HFF-Myc (cell line): ENCODE measurements around the gene AUP1.

Experiments used
- DNase-seq: peaks from one replicate; pipeline ENCODE4 v3.0.0-alpha.2; 2011; ENCODE audit warnings: low read depth; ENCODE audit errors: extremely low read depth
- H3K4me3 ChIP-seq: replicated peaks from 2 replicates; pipeline ENCODE4 v1.5.1; 2011; ENCODE audit warnings: low read depth, mild to moderate bottlenecking, control low read depth, low read length
- CTCF ChIP-seq: IDR thresholded peaks from 2 replicates; pipeline ENCODE4 v1.5.1; 2012; ENCODE audit warnings: mild to moderate bottlenecking, low read depth, low read length, control low read depth; ENCODE audit errors: missing control alignments

AUP1 gene

DNA sequence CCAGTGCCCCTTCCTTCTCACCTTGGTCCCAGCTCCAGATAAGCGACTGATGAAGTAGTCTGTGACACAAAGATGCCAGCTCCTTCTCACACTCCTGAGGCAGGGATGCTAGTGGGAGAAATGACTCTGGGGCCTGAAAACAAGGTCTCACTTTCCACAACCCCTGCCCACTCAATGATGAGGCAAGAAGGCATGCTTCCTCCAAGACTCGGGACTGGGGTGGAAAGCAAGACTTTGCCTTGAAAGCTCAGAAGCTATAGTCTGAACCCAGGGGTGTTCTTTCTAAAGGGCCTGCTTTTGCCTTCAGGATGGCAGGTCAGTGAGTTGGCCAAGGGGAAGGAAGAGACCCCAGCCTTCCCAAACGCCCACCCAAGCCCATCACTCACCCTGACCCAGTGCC, 48.1 kb downstream of the AUP1 start:
- TF ChIP-seq CTCF, result no peak
- DNase-seq, result no peak
- H3K4me3 ChIP-seq, result peak overlapping the region; percentile 82
